Panc1 (cell line): ENCODE data around the gene RAB5A. TPM values are rescaled to one million over a fixed set of nuclear protein-coding genes. Genes with fewer than 3 reads are reported as not detected.

ENCODE experiments used
- ATAC-seq: fragments of 200-7000 bp; cut with Tn5 transposase; 2 replicates; pipeline ENCODE4 v1.9.1; 2020; ENCODE audit warnings: mild to moderate bottlenecking, moderate library complexity
- BruUV-seq: library from RNA; stranded (reverse); fragments of 400-500 nt; replicated peaks from 2 replicates; lab custom pipeline; 2021; lab: Mats Ljungman, UMichigan
- CTCF ChIA-PET: fragments of 300-600 bp; sonication (Branson Sonifier 250); formaldehyde crosslinking; loops from one replicate; lab custom pipeline; 2022; ENCODE audit warnings: antibody characterized with exemption; lab: Charles Lee
- POLR2A ChIA-PET: fragments of 300-600 bp; sonication (Branson Sonifier 250); formaldehyde crosslinking; loops from one replicate; lab custom pipeline; 2022; ENCODE audit warnings: antibody characterized with exemption; lab: Charles Lee
- DNase-seq: peaks from one replicate; pipeline ENCODE4 v3.0.0-alpha.2; 2010; ENCODE audit warnings: low read depth, low spot score
- H3K27ac ChIP-seq: 2 replicates; pipeline ENCODE4 v1.5.1; 2011; ENCODE audit warnings: mild to moderate bottlenecking, low read length, inconsistent platforms
- H3K27me3 ChIP-seq: fragments of 200-500 bp; sonication (Bioruptor generic); 2 replicates; pipeline ENCODE4 v1.6.0; 2014; ENCODE audit warnings: low read length, inconsistent platforms; ENCODE audit not compliant: control insufficient read depth, insufficient read depth
- H3K36me3 ChIP-seq: fragments of 200-500 bp; sonication (Bioruptor generic); 2 replicates; pipeline ENCODE4 v1.5.1; 2014; ENCODE audit warnings: inconsistent platforms, mild to moderate bottlenecking, low read length, moderate library complexity; ENCODE audit not compliant: control insufficient read depth, insufficient read depth
- H3K4me1 ChIP-seq: 2 replicates; pipeline ENCODE4 v1.5.1; 2011; ENCODE audit warnings: inconsistent platforms, mild to moderate bottlenecking, low read length, moderate library complexity; ENCODE audit not compliant: control insufficient read depth, insufficient read depth
- H3K4me3 ChIP-seq, 2 experiments: 2 replicates each; pipeline ENCODE4 v1.5.1; 2011 to 2012; ENCODE audit warnings: low read depth in 2 of 2, low read length in 2 of 2, mild to moderate bottlenecking in 2 of 2, inconsistent platforms in 1 of 2, moderate library complexity in 1 of 2
- H3K9me3 ChIP-seq: fragments of 200-500 bp; sonication (Bioruptor generic); 2 replicates; pipeline ENCODE4 v1.5.1; 2014; ENCODE audit warnings: low read depth, mild to moderate bottlenecking, inconsistent platforms, low read length, moderate library complexity; ENCODE audit not compliant: control insufficient read depth, insufficient read depth
- CTCF ChIP-seq: fragments of 450-650 bp; IDR thresholded peaks from 2 replicates; pipeline ENCODE4 v1.5.1; 2017; ENCODE audit warnings: mild to moderate bottlenecking
- POLR2AphosphoS5 ChIP-seq: IDR thresholded peaks from 2 replicates; pipeline ENCODE4 v1.6.1; 2012; ENCODE audit warnings: mild to moderate bottlenecking, low read depth, low read length, moderate library complexity
- REST ChIP-seq, 2 experiments: IDR thresholded peaks; 2 replicates each; pipeline ENCODE4 v1.6.1; 2011 to 2012; ENCODE audit warnings: low read depth in 2 of 2, control low read depth in 1 of 2, low read length in 1 of 2, mild to moderate bottlenecking in 1 of 2, moderate library complexity in 1 of 2; ENCODE audit not compliant: insufficient read depth in 1 of 2
- SIN3A ChIP-seq: IDR thresholded peaks from 2 replicates; pipeline ENCODE4 v1.6.1; 2012; ENCODE audit warnings: low read depth, mild to moderate bottlenecking, low read length, moderate library complexity, borderline replicate concordance; ENCODE audit not compliant: insufficient read depth
- TCF7L2 ChIP-seq: IDR thresholded peaks from 2 replicates; pipeline ENCODE4 v1.6.1; 2011; ENCODE audit warnings: mild to moderate bottlenecking, low read depth, low read length, inconsistent platforms
- in situ Hi-C: cut with HindIII; loops from 2 replicates; pipeline ENCODE4 v1.10.0; 2016; ENCODE audit warnings: low sequenced_read_pairs, low pct_unique_long_range_greater_than_20kb
- intact Hi-C: fragments of 100-400 bp; cut with micrococcal nuclease; formaldehyde crosslinking; loops from one replicate; pipeline ENCODE4 v1.10.0; 2022; ENCODE audit not compliant: unreplicated experiment
- total RNA-seq: library from RNA; stranded (reverse); gene quantifications from one replicate; pipeline ENCODE4 v1.2.1, GENCODE V29; 2021; ENCODE audit not compliant: unreplicated experiment

RAB5A gene
- total RNA-seq, 1 experiment from 2014 or later, result 31.2 TPM

DNA sequence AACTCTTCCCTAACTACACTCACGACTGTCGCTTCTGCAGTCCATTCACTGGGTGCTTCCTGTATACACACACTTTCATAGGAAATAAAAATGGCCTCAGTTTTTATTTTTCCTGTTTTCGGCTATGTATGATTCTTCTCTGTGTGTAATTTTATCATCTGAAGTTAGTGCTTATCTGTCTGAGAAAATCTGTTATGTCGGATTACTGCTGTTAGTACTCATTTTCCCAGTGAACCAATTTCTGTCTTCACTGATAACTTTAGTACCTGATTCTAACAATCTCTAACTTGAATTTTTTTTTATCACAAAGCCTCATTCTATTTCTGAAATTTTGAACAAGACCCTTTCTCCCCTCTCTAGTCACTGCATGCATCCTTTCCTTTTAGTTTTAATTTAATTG lies 20.9 kb downstream of the RAB5A start:
- ATAC-seq, result no peak
- no TSS peak for BruUV-seq
- TF ChIP-seq POLR2AphosphoS5 (no peak), SIN3A (no peak), REST (IDR thresholded peaks at IDR 0.05; ENCODE audit: insufficient read depth in 1 of 2, low read depth in 2 of 2, low read length in 1 of 2) (no peak), CTCF (no peak), TCF7L2 (no peak)
- DNase-seq, result no peak
- Histone ChIP-seq H3K4me3 (no peak overlapping the region), H3K36me3 (no peaks in the 10 kb centered on the region), H3K27ac (no peak overlapping the region), H3K4me1 (no peaks in the 10 kb centered on the region), H3K27me3 (no peaks in the 10 kb centered on the region), H3K9me3 (no peaks in the 10 kb centered on the region)
- intact Hi-C loops, result no loop called here
- CTCF ChIA-PET, result no interaction called here
- in situ Hi-C loops, result no loop called here
- POLR2A ChIA-PET, result no interaction called here

DNA sequence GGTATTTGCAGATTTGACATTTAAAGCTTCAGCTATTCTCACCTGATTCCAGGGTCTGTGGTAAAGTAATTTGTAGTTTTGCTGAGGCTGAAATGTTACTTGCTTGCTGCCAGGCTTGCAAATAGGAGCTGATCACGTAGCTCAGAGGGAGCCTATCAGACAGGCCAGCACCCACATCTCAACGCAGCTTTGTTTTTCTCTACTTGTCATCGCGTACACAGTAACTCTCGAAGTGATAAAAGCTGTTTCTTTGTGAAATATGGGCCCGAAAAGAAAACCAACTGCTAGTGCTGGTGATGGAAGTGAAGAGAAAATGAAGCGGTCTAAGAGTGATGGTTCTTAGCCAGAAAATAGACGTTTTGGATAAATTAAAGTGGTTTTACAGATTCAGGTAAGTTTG lies 23.4 kb downstream of the RAB5A start:
- H3K27ac ChIP-seq, result no peak overlapping the region
- CTCF ChIA-PET, result no interaction called here
- TF ChIP-seq POLR2AphosphoS5, result no peak
- no peak for TF ChIP-seq TCF7L2
- no peak for TF ChIP-seq SIN3A
- no peak for TF ChIP-seq REST (IDR thresholded peaks at IDR 0.05; ENCODE audit: insufficient read depth in 1 of 2, low read depth in 2 of 2, low read length in 1 of 2)
- no peak for TF ChIP-seq CTCF
- POLR2A ChIA-PET, result no interaction called here
- H3K9me3 ChIP-seq, result no peaks in the 10 kb centered on the region
- no peaks in the 10 kb centered on the region for H3K4me1 ChIP-seq
- no peak for ATAC-seq
- no peaks in the 10 kb centered on the region for H3K27me3 ChIP-seq
- no peak overlapping the region for H3K4me3 ChIP-seq
- BruUV-seq, result no TSS peak
- DNase-seq, result no peak
- H3K36me3 ChIP-seq, result 0 out of 2 replicates have a peak, but pooled peaks cover 2% of the 10 kb centered on the region
- in situ Hi-C loops, result no loop called here
- intact Hi-C loops, result no loop called here
